ENCODE measurements around the gene CFAP92.
"Not testable (repeated sequence)": the region's sequence is repeated elsewhere in the genome, so short reads cannot be mapped to it uniquely, and the experiment has no call there.

The CFAP92 gene

DNA sequence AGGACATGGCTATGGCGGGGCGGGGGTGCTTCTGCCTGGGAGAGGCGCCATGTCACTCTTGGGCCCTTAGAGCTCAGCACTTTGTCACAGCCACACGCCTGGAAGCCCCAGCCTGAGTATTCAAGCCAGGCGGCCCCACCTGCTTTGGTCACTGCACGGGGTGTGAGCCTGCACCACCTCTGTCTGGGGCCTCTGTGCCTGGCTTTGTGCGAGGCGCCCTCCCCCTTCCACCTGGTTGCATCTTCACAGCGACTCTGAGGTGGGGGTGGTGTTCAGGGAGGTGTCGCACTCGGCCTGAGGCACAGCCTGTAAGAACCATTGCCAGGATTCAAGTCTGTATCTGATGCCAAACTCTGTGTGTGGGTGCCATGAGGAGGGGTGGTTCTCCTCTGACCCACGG is 90.4 kb downstream of the CFAP92 start:
- no peak for DNase-seq

DNA sequence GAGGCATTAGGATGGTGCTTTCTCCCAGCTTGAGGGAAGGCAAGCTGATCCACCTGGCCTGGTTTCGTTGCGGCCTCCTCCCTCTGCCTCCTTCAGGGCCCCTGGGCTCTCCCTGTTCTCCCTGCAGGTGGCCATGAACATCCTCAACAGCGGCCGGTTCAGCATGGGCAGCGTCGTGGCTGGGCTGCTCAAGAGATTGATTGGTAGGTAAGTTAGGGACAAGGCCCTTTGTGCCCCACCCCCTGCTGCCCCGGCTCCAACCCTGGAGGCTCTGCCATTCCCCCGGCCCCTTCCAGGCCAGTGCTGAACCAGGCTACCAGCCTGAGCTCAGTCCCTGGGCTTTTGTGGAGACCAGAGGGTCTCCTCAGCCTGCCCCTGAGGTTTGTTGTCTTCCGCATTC is 91.5 kb downstream of the CFAP92 start:
- no peak for DNase-seq

DNA sequence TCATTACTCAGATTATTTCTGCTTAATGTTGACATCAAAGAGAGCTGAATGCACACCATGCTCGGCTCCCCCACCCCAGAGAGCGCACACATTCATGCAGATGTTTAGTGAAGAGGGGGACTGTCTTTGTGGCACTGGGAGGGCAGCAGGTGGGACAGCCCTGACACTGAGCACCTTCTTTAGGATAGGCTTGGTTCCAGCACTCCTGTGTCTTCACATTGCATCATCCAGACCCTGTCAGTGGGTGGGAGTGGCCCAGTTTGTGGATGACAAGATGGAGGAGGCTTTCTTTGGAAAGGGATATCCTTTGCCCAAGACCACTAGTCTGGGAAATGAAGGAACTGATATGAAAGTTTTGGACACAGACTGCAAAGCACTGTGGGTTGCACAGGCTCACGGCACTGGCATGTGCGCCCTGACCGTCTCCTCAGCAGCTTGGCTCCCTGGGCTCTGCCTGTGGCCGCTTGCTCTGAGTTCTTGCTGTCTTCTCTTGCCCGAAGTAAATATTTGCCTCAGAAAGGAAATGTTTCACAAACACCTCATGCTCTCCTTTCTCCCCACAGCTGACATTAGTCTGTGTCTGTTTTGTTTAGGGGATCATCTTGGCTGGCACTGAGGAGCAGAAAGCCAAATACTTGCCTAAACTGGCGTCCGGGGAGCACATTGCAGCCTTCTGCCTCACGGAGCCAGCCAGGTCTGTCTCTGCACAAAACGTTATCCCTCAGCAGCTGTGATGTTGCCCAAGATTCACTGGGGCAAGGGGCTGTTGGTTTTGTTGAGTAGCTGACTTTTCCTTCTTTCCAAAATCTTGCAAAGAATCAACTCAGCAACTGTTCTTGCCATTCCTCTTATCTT is 97.8 kb downstream of the CFAP92 start:
- DNase-seq, result no peak

DNA sequence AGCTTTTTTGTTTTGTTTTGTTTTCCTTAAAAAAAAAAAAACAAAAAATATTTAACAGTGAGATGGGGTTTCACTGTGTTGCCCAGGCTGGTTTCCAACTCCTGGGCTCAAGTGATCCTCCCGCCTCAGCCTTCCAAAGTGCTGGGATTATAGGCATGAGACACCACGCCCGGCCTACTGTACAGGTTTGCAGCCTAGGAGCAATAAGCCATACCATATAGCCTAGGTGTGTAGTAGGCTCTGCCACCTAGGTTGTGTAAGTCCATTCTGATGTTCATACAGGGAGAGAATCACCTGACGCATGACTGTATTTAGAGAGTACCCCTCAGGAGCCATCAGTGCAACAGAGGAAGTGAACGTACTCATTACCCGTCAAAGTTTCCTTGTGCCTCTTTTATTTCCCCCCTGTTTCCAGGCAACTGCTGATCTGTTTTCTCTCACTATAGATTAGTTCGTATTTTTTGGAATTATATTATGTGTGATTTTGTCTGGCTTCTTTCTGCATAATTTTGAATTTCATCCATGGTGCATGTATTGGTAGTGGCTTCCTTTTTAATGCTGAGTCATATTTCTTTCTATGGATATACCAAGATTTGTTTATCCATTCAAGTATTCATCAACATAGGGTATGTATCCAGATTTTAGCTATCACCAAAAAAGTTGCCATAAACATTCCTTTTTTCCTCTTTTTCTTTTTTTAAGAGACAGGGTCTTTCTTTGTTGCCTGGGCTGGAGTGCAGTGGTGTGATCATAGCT is 104.6 kb downstream of the CFAP92 start:
- DNase-seq, result no peak

DNA sequence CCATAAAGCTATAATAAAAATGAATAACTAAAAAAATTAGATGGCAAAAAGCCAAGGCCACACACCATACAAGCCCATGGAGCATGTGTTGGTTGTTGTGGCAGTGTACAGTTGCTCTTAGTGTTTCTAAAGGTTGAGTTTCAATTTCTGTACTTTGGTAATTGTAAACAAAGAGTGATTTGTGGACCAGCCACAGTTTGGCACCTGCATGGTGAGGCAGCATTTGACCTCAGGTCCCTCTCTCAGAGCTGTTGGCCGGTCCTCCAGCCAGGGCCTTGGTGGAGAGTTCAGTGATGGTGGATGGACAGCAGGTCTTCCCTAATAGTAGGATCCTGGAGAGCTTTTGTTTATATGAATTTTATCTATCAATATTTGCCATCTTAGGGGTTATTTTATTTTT is 108.9 kb downstream of the CFAP92 start:
- DNase-seq, result no peak

DNA sequence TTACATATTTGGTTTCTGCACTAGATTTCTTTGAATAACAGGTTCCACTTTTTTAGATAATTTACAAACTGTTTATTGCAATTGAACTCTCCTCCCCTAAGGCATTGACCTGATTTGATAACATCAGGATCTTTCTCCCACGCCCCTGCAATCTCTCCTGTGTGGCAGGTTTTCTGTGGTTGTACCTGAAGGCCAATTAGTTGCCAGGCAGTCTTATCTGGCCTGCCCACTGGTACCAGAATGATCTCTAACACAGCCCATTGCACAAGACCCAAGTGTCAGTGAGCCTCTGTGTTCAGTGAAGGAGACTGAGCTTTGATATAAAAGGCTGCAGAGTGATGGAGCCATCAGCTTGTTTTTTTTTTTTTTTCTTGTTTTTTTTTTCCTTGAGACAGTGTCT is 111.2 kb downstream of the CFAP92 start:
- DNase-seq, result no peak

DNA sequence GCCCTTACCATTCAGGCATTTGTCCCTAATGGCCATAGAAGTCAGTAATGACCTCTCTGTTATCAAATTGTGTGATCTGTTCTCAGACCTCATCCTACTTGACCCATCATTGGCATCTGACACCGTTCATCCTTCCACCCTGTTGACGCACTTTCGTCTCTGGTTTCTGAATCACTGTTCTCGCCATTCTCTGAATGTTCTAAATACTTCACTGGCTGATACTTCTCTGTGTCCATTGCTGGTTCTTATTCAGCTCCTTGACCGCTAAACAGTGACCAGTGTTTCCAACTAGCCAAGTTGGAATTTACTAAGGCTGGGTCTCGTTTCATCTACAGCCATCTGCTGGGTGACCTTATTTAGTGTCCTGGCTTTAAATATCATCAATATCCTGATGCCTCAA is 112.3 kb downstream of the CFAP92 start:
- no peak for DNase-seq

DNA sequence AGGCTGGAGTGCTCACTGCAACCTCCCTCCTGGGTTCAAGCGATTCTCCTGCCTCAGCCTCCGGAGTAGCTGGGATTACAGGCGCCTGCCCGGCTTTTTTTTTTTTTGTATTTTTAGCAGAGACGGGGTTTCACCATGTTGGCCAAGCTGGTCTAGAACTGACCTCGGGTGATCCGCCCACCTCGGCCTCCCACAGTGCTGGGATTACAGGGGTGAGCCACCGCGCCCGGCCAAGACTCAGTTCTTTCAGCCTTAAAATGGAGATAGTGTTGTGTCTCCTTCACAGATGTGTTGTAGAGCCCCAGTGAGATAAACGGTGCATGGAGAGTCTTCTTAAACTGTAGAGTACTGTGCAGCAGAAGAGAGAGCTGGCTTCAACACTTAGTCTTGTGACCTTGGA is 113.4 kb downstream of the CFAP92 start:
- DNase-seq, result not testable (repeated sequence)

DNA sequence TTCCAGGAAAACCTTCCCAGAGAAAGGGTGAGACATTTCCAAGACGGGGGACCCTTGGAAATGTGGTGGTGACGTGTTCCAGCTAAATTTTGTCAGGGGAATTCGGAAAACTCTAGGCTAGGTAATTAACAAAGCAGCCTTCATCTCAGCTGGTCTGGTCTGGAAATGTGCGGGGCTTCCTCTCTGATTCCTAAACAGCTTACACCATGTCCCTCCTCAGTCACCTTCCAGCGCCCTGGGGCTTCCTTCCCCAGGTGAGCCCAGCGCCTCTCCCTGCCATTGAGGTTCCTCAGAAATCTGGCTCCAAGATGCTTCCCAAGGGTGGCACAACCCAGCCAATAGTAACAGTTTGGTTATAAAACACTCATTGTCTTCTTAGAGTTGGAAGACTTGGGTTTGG is 113.9 kb downstream of the CFAP92 start:
- DNase-seq, result no peak

DNA sequence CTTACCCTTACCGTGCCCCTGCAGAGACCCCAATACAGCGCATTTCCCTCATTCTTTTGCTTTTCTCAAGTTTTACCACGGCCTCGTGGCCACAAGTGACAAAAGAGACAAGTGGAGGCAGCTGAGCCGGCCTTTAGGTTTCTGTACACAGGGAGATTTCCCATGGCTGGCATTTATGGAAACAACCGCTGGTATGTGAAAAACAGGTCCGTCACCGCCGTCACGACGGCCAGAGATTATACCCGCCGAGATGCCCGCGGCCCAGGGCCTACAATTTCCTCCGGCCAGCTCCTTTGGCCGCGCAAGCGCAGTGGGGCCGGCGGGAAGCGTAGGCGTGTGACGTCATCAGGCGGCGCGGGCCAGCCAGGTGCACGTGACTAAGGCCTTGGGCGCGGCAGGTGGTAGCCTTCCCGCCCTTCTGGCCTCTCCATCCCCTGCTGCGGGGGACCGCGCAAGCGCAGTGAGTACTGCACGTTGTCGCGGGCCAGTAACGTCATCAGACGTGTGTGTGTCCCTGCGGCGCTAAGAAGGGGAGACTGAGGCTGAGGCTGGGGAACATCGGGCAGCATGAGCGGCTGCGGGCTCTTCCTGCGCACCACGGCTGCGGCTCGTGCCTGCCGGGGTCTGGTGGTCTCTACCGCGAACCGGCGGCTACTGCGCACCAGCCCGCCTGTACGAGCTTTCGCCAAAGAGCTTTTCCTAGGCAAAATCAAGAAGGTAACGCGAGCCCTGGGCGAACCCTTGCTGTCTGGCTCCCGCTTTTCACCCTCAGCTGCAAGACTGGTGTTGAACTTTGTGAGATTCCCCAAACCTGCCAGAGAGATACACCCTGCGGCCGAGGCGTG is 114.5 kb downstream of the CFAP92 start, which contains the start of gene ACAD9:
ACAD9 (plus strand) TSS at position 496 of the 845 bp plus-strand sequence; CDS start at position 568, 72 bp downstream.
- peak; percentile 66 to 99 (median 96) for DNase-seq

DNA sequence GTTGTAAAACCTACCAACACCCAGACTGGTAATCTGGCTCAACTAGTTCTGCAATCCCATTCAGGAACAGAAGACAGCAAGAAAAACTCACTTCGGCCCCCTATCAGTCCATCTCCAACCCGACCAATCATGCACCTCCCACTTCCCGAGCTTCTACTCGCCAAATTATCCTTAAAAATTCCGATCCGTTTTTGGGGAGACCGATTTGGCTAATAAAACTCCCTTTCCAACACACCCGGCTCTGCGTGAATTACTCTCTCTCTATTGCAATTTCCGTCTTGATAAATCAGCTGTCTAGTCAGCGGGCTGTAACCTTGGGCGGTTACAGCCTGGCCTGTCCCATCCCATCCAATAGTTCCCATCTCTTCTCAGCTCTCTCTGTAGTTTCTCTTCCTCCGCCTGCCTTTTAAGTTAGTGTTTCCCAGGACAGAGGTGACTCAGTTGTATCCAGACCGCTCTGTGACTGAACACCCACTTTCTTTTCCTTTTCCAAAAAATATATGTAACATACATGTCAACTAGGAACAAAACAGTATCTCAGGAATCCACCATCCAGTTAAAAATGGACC is 115.2 kb downstream of the CFAP92 start:
- DNase-seq, result peak in 5 of 56 donors; percentile 26 to 64 (median 40)

DNA sequence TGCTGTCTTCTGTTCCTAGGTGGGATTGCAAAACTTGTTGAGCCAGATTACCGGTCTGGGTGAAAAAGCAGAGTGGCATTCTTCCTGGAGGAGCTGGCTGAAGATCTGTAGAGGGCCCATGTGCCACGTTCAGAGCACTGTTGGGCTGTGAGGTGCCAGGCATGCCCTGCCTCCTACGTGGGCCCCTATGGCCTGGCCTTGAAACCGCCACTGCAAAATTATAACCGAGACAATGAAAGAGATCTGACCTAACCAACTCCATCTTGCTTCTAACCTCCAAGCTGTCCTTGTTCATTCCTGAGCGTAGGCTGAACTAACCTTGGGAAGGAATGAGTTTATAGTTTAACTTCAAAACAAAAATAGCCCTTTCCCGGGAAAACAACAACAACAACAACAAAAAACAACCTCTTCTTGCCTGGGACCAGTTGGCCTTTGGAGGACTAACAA is 115.8 kb downstream of the CFAP92 start:
- DNase-seq, result no peak

DNA sequence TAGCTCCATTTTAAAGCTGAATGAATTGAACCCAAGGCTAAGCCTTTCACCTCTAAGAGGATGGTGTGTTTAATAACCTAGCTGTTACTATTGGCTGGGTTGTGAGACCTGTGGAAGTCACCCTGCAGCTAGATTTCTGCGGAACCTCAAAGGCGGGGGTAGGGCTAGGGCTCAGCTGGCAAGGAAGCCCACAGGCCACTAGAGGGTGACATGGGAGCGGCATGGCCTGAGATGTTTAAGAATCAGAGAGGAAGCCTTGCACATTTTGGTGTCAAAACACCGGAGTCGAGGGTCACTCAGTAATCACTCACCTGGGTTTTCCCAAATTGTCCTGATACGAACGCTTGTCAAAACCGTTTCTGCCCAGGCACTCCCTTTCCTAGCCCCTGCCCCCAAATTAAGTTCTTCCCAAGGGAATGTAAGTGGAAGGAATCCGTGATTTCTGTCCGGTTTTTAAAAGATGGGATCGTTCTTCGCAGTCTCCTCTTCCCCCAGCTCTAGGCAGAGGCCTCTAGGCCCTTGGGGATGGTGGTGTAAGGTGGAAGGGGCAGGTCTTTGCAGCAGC is 118.2 kb downstream of the CFAP92 start:
- peak in 20 of 56 donors; percentile 1 to 35 (median 12) for DNase-seq

DNA sequence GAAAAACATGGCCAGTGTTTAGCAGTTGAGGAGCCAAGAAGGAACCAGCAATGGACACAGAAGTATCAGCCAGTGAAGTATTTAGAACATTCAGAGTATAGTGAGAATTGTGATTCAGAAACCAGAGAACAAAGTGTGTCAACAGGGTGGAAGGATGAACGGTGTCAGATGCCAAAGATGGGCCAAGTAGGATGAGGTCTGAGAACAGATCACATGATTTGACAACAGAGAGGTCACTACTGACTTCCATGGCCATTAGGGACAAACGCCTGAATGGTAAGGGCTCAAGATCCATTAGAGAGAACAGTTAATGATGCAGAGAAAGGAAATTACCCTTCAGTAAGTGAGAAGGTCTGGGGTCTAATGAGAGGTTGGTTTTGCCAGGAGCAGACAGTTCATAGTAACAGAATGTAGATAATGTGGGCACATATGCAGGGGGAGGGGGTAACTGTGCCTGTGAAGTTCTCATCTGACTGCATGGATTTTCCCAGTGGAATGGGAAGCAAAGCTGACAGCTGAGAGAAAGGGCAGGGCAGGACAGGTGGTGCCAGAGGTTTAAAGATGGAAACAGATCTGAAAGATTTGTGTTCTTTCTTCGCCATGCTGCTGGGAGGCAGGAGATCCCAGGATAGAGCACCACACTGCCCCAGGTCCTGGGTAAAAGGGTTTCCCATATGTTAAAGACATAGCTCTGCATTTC is 119.2 kb downstream of the CFAP92 start:
- DNase-seq, result no peak

DNA sequence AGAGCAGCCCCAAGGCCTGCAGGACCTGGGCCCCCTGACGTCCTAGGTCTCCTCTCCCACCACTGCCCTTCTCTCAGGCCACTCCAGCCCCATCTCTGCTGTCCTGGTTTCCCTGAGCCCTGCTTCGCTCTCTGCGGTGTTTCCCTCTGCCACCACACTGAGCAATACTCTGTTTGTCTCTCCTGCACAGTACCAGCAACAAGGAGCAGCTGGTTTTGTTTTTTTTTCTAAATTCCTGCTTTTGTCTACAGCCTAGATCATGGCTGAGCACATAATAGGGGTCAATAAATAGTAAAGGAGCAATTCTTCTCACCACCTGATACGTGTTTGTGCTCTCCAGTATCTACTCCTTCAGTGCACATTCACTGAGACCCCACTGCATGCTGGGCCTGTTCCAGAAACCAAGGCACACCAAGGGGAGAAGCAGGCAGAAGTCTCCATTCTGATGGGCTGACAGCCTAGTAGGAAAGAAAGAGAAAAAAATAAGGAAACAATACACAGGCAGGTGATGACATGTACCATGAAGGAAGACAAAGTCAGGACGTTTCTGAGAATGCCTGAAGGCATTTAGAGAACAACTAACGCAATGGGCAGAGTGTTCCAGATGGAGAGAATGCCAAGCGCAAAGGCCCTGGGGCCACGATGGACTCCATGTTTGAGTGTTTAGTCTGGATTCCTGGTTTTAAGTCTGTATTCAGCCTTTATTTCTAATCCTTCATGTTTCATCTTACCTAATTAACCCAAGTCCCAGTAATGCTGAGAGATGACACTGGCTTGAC is 120.4 kb downstream of the CFAP92 start:
- DNase-seq, result no peak

DNA sequence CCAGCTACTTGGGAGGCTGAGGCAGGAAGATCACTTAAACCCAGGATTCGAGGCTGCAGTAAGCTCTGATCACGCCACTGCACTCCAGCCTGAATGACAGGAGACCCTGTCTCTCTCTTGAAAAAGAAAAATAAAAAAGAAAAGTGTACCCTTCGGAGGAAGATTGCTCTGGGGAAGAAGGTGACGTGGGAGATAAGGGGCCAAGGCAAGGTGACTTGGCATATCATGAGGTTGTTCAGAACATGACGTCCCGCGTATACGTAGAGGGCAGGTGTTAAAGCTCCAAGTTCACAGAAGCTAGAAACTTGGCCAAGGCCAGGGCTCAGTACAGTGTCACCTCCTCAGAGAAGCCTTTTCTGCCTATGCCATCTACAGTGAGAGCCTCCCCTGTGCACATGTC is 121.1 kb downstream of the CFAP92 start:
- no peak for DNase-seq

DNA sequence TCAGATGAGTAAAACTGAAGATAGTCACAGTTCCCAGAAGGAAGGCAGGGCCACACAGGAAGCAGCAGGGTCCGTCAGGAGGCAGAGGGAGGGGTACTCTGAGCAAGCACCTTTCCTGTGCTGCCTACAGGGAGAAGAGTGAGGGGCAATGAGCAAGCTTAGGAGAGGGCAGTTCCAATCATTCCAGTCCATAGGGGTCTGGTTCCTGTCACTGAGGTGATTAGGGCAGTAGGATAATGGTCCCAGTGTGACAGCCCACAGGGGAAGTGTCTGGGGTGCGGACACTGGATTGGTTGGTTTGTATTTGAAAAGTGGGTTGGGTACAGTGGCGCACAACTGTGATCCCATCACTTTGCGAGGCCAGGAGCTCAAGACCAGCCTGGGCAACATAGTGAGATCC is 121.6 kb downstream of the CFAP92 start:
- DNase-seq, result no peak

DNA sequence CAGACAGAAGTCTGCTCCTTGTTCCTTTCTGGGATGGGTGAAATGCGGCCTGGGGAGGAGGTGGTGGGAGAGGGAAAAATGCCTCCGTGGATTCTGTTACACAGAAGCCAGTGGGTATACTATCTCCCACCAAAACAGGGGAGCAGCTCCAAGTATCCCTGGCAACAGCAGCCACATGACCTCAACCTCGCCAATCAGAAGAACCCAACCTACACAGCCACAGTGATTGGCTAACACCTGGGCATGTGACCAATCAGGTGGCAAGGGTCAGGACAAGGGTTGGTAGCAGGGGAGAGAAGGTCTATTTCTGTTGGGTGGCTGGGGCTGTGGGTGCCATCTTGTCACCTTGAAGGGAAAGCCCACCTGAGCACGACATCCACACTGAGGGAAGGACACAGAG is 123.5 kb downstream of the CFAP92 start:
- no peak for DNase-seq
